NOMO-1 (cell line): ENCODE results near the gene OR6K3.
A peak's percentile ranks its signal among the peaks of the same experiment; 100 is the strongest.
"Not testable (repeated sequence)": the region's sequence is repeated elsewhere in the genome, so short reads cannot be mapped to it uniquely, and the experiment has no call there.

Source experiments
- DNase-seq, 2 experiments: peaks; one replicate each; lab custom pipeline; 2025; ENCODE audit not compliant: unreplicated experiment in 2 of 2; lab: John Stamatoyannopoulos, UW

The OR6K3 gene

GRCh38 chr1:158720620-158721019, at the start of gene OR6K3:
Gene OR6K3, minus strand, starts transcription at chr1:158720720. Its CDS starts 2,605 bp downstream, at chr1:158718115.
- no peak for DNase-seq

- DNase-seq = no peak
Observed at GRCh38 chr1:158754420-158754819, 33.9 kb upstream of the OR6K3 start, which contains the start of gene OR6K6. Gene OR6K6, plus strand, starts transcription at chr1:158754720. Its CDS starts 168 bp downstream, at chr1:158754888.

- no peak for DNase-seq
Observed at GRCh38 chr1:158752155-158752712, 31.7 kb upstream of the OR6K3 start.

GRCh38 chr1:158735848-158736247, 15.3 kb upstream of the OR6K3 start:
- DNase-seq = no peak

GRCh38 chr1:158732524-158732923, 12.0 kb upstream of the OR6K3 start:
- no peak for DNase-seq

- no peak for DNase-seq
Observed at GRCh38 chr1:158731707-158732106, 11.2 kb upstream of the OR6K3 start.

- no peak for DNase-seq
Observed at GRCh38 chr1:158730453-158730852, 9.9 kb upstream of the OR6K3 start.

- DNase-seq = no peak
Observed at GRCh38 chr1:158728510-158729225, 8.1 kb upstream of the OR6K3 start.

- DNase-seq = no peak
Observed at GRCh38 chr1:158724442-158724841, 3.9 kb upstream of the OR6K3 start.

GRCh38 chr1:158719664-158720063, 856 bp downstream of the OR6K3 start:
- no peak for DNase-seq

- DNase-seq = no peak
Observed at GRCh38 chr1:158717344-158717743, 3.2 kb downstream of the OR6K3 start.

GRCh38 chr1:158716335-158716734, 4.2 kb downstream of the OR6K3 start:
- DNase-seq = peak in 1 of 2 experiments; percentile 14

GRCh38 chr1:158714754-158715153, 5.8 kb downstream of the OR6K3 start:
- no peak for DNase-seq

GRCh38 chr1:158711098-158711497, 9.4 kb downstream of the OR6K3 start:
- no peak for DNase-seq

- no peak for DNase-seq
Observed at GRCh38 chr1:158706096-158706495, 14.4 kb downstream of the OR6K3 start.

GRCh38 chr1:158700552-158700951, 20.0 kb downstream of the OR6K3 start, which contains the start of gene OR6K2:
Gene OR6K2, minus strand, starts transcription at chr1:158700652. Its CDS starts 0 bp downstream, at chr1:158700652.
- no peak for DNase-seq

GRCh38 chr1:158694596-158694995, 25.9 kb downstream of the OR6K3 start:
- DNase-seq = no peak

GRCh38 chr1:158692356-158692755, 28.2 kb downstream of the OR6K3 start:
- DNase-seq = no peak

GRCh38 chr1:158691907-158692306, 28.6 kb downstream of the OR6K3 start:
- DNase-seq = no peak

- not testable (repeated sequence) for DNase-seq
Observed at GRCh38 chr1:158691149-158691548, 29.4 kb downstream of the OR6K3 start.

GRCh38 chr1:158689875-158690274, 30.6 kb downstream of the OR6K3 start:
- DNase-seq = no peak

- no peak for DNase-seq
Observed at GRCh38 chr1:158689110-158689509, 31.4 kb downstream of the OR6K3 start.
